Muscle of leg (tissue), 11 donors: ENCODE data around the gene PAPOLA. TPM values are rescaled to one million over a fixed set of nuclear protein-coding genes. Genes with fewer than 3 reads are reported as not detected.
"Not testable (repeated sequence)": the region's sequence is repeated elsewhere in the genome, so short reads cannot be mapped to it uniquely, and the experiment has no call there.

ENCODE experiments used
- DNase-seq: peaks from one replicate; pipeline ENCODE4 v3.0.0; 2013
- H3K27ac ChIP-seq: one replicate; pipeline ENCODE4 v1.5.1; 2013; ENCODE audit warnings: mild to moderate bottlenecking, low read length, control low read depth
- H3K27me3 ChIP-seq: one replicate; pipeline ENCODE4 v1.6.1; 2013; ENCODE audit warnings: low read length; ENCODE audit not compliant: control insufficient read depth, insufficient read depth
- H3K36me3 ChIP-seq: one replicate; pipeline ENCODE4 v1.6.1; 2013; ENCODE audit warnings: low read length; ENCODE audit not compliant: control insufficient read depth, insufficient read depth
- H3K4me1 ChIP-seq: one replicate; pipeline ENCODE4 v1.6.1; 2013; ENCODE audit warnings: low read length; ENCODE audit not compliant: control insufficient read depth, insufficient read depth
- H3K4me3 ChIP-seq: one replicate; pipeline ENCODE4 v1.5.1; 2013; ENCODE audit warnings: low read length, control low read depth
- H3K9me3 ChIP-seq: replicated peaks from 2 replicates; pipeline ENCODE4 v1.6.1; 2013; ENCODE audit warnings: low read depth, low read length; ENCODE audit not compliant: control insufficient read depth
- WGBS: methylation state at CpG from one replicate; pipeline ENCODE4 v1.1.5; 2013; ENCODE audit warnings: missing lambda C conversion rate; ENCODE audit not compliant: insufficient coverage; 5-methylcytosine and 5-hydroxymethylcytosine counted together
- polyA plus RNA-seq, 8 donors: library from polyadenylated mRNA; unstranded; fragments of 120-200 nt; gene quantifications; one replicate each; pipeline versions ENCODE4 v1.2.1 to v1.2.3, GENCODE V29; 2013; ENCODE audit warnings: inconsistent platforms in 1 of 8, low replicate concordance in 1 of 8; ENCODE audit not compliant: insufficient read length in 8 of 8, insufficient read depth in 1 of 8
- total RNA-seq: library from RNA; stranded (reverse); fragments of 120-200 nt; gene quantifications from one replicate; pipeline ENCODE4 v1.2.4, GENCODE V29; 2013

Gene PAPOLA
- total and polyA plus RNA-seq, 9 donors, result 72.9 to 111 (median 89.7) TPM

GRCh38 chr14:96497087-96497486, 5.1 kb upstream of the PAPOLA start:
- H3K27me3 ChIP-seq, result peaks cover 2% of the 10 kb centered on the region
- peaks cover 7% of the 10 kb centered on the region for H3K4me1 ChIP-seq
- 80% methylated on average over 1 of the region's 5 CpGs for WGBS
- no peak overlapping the region for H3K4me3 ChIP-seq
- no peak overlapping the region for H3K27ac ChIP-seq
- H3K9me3 ChIP-seq, result no peaks in the 10 kb centered on the region
- H3K36me3 ChIP-seq, result no peaks in the 10 kb centered on the region
- no peak for DNase-seq

GRCh38 chr14:96497586-96497985, 4.6 kb upstream of the PAPOLA start:
- H3K4me3 ChIP-seq, result no peak overlapping the region
- H3K27ac ChIP-seq, result no peak overlapping the region
- H3K9me3 ChIP-seq, result no peaks in the 10 kb centered on the region
- no peaks in the 10 kb centered on the region for H3K36me3 ChIP-seq
- peaks cover 7% of the 10 kb centered on the region for H3K4me1 ChIP-seq
- no peak for DNase-seq
- no CpG with 5 or more reads among the region's 3 CpGs for WGBS
- peaks cover 2% of the 10 kb centered on the region for H3K27me3 ChIP-seq

- Histone ChIP-seq H3K9me3 (no peaks in the 10 kb centered on the region), H3K27ac (peak overlapping the region; percentile 98), H3K27me3 (no peaks in the 10 kb centered on the region), H3K4me3 (peak overlapping the region; percentile 96), H3K36me3 (no peaks in the 10 kb centered on the region), H3K4me1 (peaks cover 10% of the 10 kb centered on the region)
- WGBS, result 4% methylated on average over 7 of the region's 15 CpGs
- DNase-seq, result peak; percentile 3
Observed at GRCh38 chr14:96501217-96501739, 904 bp upstream of the PAPOLA start.

- peak; percentile 81 for DNase-seq
- Histone ChIP-seq H3K27ac (peak overlapping the region; percentile 98), H3K9me3 (no peaks in the 10 kb centered on the region), H3K4me1 (peaks cover 10% of the 10 kb centered on the region), H3K36me3 (no peaks in the 10 kb centered on the region), H3K27me3 (no peaks in the 10 kb centered on the region), H3K4me3 (peak overlapping the region; percentile 96)
- WGBS, result 0% methylated on average over 37 of the region's 47 CpGs
Observed at GRCh38 chr14:96502621-96503305, 581 bp downstream of the PAPOLA start.

GRCh38 chr14:96503306-96503679, 1.1 kb downstream of the PAPOLA start:
- Histone ChIP-seq H3K4me3 (peak overlapping the region; percentile 96), H3K4me1 (peaks cover 10% of the 10 kb centered on the region), H3K9me3 (no peaks in the 10 kb centered on the region), H3K27ac (peak overlapping the region; percentile 98), H3K36me3 (no peaks in the 10 kb centered on the region), H3K27me3 (no peaks in the 10 kb centered on the region)
- no CpG with 5 or more reads among the region's 5 CpGs for WGBS
- DNase-seq, result no peak

GRCh38 chr14:96504353-96504752, 2.2 kb downstream of the PAPOLA start:
- H3K4me1 ChIP-seq, result peaks cover 10% of the 10 kb centered on the region
- H3K9me3 ChIP-seq, H3K27ac ChIP-seq: not testable (repeated sequence)

GRCh38 chr14:96507723-96508122, 5.5 kb downstream of the PAPOLA start:
- Histone ChIP-seq H3K27me3 (no peaks in the 10 kb centered on the region), H3K36me3 (no peaks in the 10 kb centered on the region), H3K4me3 (no peak overlapping the region), H3K9me3 (no peaks in the 10 kb centered on the region), H3K27ac (no peak overlapping the region), H3K4me1 (peaks cover 3% of the 10 kb centered on the region)
- WGBS, result 94% methylated on average over 6 of the region's 7 CpGs
- no peak for DNase-seq

More at GRCh38 chr14:96504353-96504752, 2.2 kb downstream of the PAPOLA start:
- WGBS, result 94% methylated on average over 10 of the region's 12 CpGs
- not testable (repeated sequence) for H3K36me3 ChIP-seq, H3K4me3 ChIP-seq, H3K27me3 ChIP-seq, DNase-seq

GRCh38 chr14:96508900-96509299, 6.7 kb downstream of the PAPOLA start:
- Histone ChIP-seq H3K9me3 (no peaks in the 10 kb centered on the region), H3K4me3 (no peak overlapping the region), H3K4me1 (peaks cover 3% of the 10 kb centered on the region), H3K27me3 (no peaks in the 10 kb centered on the region), H3K36me3 (no peaks in the 10 kb centered on the region), H3K27ac (no peak overlapping the region)
- 100% methylated on average over 1 of the region's 5 CpGs for WGBS
- no peak for DNase-seq

GRCh38 chr14:96509457-96510090, 7.4 kb downstream of the PAPOLA start:
- H3K9me3 ChIP-seq, result no peaks in the 10 kb centered on the region
- no peak overlapping the region for H3K4me3 ChIP-seq
- no peaks in the 10 kb centered on the region for H3K4me1 ChIP-seq
- no peak for DNase-seq
- 83% methylated on average over 1 of the region's 6 CpGs for WGBS
- no peak overlapping the region for H3K27ac ChIP-seq
- H3K27me3 ChIP-seq, result no peaks in the 10 kb centered on the region
- no peaks in the 10 kb centered on the region for H3K36me3 ChIP-seq

GRCh38 chr14:96511146-96511545, 9.0 kb downstream of the PAPOLA start:
- Histone ChIP-seq H3K27ac (no peak overlapping the region), H3K36me3 (no peaks in the 10 kb centered on the region), H3K27me3 (no peaks in the 10 kb centered on the region), H3K4me3 (no peak overlapping the region), H3K9me3 (no peaks in the 10 kb centered on the region), H3K4me1 (no peaks in the 10 kb centered on the region)
- DNase-seq, result no peak
- no CpG with 5 or more reads among the region's 7 CpGs for WGBS
